ENCODE results near the gene C1D. TPM values are rescaled to one million over a fixed set of nuclear protein-coding genes. Genes with fewer than 3 reads are reported as not detected.

C1D gene
- total RNA-seq, 1 donor from 2014 or later = 20.9 TPM

DNA sequence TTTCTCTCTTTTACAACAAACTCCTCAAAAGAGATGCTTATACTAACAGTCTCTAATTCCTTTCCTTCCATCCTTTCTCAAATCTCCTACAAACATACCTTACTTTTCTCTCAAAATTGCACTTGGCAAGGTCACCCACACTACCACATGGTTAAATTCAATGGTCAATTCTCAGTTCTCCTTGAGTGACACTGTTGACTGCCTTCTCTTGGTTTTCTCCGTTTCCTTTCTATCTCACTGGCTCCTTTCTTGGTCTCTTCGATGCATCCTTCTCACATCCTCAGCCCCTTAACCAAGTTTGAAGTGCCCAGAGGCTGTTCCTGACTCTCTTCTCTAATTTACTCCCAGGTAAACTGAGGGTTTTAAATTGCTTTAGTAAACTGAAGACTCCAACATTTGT is 12.5 kb downstream of the C1D start:
- TF ChIP-seq, protein P1, sequence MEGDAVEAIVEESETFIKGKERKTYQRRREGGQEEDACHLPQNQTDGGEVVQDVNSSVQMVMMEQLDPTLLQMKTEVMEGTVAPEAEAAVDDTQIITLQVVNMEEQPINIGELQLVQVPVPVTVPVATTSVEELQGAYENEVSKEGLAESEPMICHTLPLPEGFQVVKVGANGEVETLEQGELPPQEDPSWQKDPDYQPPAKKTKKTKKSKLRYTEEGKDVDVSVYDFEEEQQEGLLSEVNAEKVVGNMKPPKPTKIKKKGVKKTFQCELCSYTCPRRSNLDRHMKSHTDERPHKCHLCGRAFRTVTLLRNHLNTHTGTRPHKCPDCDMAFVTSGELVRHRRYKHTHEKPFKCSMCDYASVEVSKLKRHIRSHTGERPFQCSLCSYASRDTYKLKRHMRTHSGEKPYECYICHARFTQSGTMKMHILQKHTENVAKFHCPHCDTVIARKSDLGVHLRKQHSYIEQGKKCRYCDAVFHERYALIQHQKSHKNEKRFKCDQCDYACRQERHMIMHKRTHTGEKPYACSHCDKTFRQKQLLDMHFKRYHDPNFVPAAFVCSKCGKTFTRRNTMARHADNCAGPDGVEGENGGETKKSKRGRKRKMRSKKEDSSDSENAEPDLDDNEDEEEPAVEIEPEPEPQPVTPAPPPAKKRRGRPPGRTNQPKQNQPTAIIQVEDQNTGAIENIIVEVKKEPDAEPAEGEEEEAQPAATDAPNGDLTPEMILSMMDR (IDR thresholded peaks at IDR 0.05; ENCODE audit: unreplicated experiment) = no peak
- Mint-ChIP-seq H3K27ac (ENCODE audit: unreplicated experiment) (no peak overlapping the region), H3K36me3 (ENCODE audit: low read depth, unreplicated experiment) (no peaks in the 10 kb centered on the region), H3K27me3 (ENCODE audit: unreplicated experiment) (no peaks in the 10 kb centered on the region), H3K4me1 (ENCODE audit: unreplicated experiment) (peaks cover 8% of the 10 kb centered on the region), H3K9me3 (ENCODE audit: unreplicated experiment) (no peaks in the 10 kb centered on the region), H3K4me3 (ENCODE audit: unreplicated experiment) (no peak overlapping the region)
- DNase-seq (ENCODE audit: low spot score) = no peak

DNA sequence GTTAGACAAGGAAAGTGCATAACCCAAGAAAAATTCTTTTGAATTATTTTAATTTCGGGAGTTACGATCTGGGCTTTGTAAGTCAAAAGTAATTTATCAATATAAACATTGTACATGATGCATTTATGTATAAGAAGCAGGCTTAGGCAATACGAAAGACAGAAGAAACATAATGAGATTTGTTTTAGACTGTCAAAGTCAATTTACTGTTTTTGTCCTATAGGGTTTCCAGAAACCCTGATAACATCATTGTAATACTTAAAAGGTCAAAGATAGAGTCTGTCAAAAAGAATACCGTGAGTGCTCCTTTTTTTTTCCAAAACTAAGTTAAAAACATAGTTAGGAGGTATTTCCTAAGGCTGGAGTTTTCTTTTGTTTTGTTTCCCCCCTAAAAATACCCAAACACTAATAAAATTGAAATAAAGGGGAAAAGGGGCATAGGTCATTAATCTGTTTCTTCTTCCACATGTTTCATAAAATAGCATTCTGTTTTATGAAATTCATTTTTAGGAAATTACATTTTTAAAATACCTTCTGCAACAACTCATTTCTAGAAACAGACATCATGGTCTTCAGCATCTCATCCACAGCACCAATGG is 16.1 kb downstream of the C1D start:
- TF ChIP-seq, protein P1 (IDR thresholded peaks at IDR 0.05; ENCODE audit: unreplicated experiment) = no peak
- no peak for DNase-seq (ENCODE audit: low spot score)
- H3K36me3 Mint-ChIP-seq (ENCODE audit: low read depth, unreplicated experiment) = peaks cover 4% of the 10 kb centered on the region
- H3K4me3 Mint-ChIP-seq (ENCODE audit: unreplicated experiment) = no peak overlapping the region
- peaks cover 11% of the 10 kb centered on the region for H3K4me1 Mint-ChIP-seq (ENCODE audit: unreplicated experiment)
- H3K27ac Mint-ChIP-seq (ENCODE audit: unreplicated experiment) = no peak overlapping the region
- no peaks in the 10 kb centered on the region for H3K9me3 Mint-ChIP-seq (ENCODE audit: unreplicated experiment)
- no peaks in the 10 kb centered on the region for H3K27me3 Mint-ChIP-seq (ENCODE audit: unreplicated experiment)

DNA sequence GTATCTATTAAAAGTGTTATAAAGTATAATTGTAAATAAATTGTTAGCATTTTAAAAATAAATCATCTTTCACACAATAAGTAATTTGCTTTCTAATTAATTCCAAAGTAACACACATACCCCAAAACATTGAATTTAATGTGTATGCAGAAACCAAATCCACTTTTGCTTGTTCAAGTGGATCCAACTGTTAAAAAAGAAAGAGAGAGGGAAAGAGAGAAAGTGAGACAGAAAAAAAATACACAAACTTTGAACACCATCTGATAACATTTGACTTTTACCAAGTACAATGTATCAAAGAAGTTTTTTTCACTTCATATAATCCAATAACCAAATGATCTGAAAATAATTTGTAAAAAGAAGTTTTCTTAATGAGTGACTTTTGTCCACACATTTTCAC is 16.6 kb downstream of the C1D start:
- H3K36me3 Mint-ChIP-seq (ENCODE audit: low read depth, unreplicated experiment) = peaks cover 4% of the 10 kb centered on the region
- H3K4me3 Mint-ChIP-seq (ENCODE audit: unreplicated experiment) = no peak overlapping the region
- TF ChIP-seq, protein P1 (IDR thresholded peaks at IDR 0.05; ENCODE audit: unreplicated experiment) = no peak
- no peak overlapping the region for H3K27ac Mint-ChIP-seq (ENCODE audit: unreplicated experiment)
- peaks cover 11% of the 10 kb centered on the region for H3K4me1 Mint-ChIP-seq (ENCODE audit: unreplicated experiment)
- no peaks in the 10 kb centered on the region for H3K9me3 Mint-ChIP-seq (ENCODE audit: unreplicated experiment)
- no peak for DNase-seq (ENCODE audit: low spot score)
- no peaks in the 10 kb centered on the region for H3K27me3 Mint-ChIP-seq (ENCODE audit: unreplicated experiment)

DNA sequence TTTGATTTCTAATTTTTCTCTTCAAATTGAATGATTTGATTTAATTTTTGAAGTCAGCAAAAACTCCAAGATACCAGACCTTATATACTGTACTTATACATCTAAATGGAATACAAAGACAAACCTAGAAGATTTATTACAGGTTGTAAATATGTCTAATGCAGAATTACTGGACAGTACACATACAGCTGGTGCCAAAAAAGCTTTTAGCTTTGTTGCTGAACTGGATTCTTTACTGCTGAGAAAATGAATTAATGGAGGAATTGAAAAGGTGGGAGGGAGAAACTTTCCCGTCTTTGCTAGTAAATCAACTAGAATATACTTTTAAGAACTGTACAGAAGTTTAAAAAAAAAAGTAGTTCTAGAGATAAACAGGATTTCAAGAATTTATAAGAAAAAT is 17.5 kb downstream of the C1D start:
- TF ChIP-seq, protein P1 (IDR thresholded peaks at IDR 0.05; ENCODE audit: unreplicated experiment) = no peak
- no peak overlapping the region for H3K27ac Mint-ChIP-seq (ENCODE audit: unreplicated experiment)
- DNase-seq (ENCODE audit: low spot score) = no peak
- H3K9me3 Mint-ChIP-seq (ENCODE audit: unreplicated experiment) = no peaks in the 10 kb centered on the region
- no peaks in the 10 kb centered on the region for H3K27me3 Mint-ChIP-seq (ENCODE audit: unreplicated experiment)
- peaks cover 9% of the 10 kb centered on the region for H3K4me1 Mint-ChIP-seq (ENCODE audit: unreplicated experiment)
- peaks cover 4% of the 10 kb centered on the region for H3K36me3 Mint-ChIP-seq (ENCODE audit: low read depth, unreplicated experiment)
- no peak overlapping the region for H3K4me3 Mint-ChIP-seq (ENCODE audit: unreplicated experiment)

DNA sequence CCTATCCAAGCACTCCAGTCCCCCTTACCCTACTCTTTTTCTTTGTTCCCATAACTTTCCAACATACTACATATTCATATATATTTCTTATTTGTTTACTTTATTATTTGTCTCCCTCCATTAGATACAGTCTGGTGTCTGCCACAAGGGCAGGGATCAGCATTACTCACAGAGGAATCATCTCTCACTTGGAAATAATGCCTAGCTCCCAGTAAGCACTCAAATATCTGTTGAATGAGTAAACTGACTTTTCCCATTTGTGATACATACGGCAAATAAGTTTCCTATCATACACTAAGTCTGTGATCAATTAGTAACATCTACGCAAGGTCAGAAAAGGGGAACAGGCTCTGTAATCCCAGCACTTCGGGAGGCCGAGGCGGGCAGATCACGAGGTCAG is 18.7 kb downstream of the C1D start:
- no peak for DNase-seq (ENCODE audit: low spot score)
- Mint-ChIP-seq H3K9me3 (ENCODE audit: unreplicated experiment) (no peaks in the 10 kb centered on the region), H3K4me1 (ENCODE audit: unreplicated experiment) (peaks cover 5% of the 10 kb centered on the region), H3K36me3 (ENCODE audit: low read depth, unreplicated experiment) (peaks cover 4% of the 10 kb centered on the region), H3K27ac (ENCODE audit: unreplicated experiment) (no peak overlapping the region), H3K4me3 (ENCODE audit: unreplicated experiment) (no peak overlapping the region), H3K27me3 (ENCODE audit: unreplicated experiment) (no peaks in the 10 kb centered on the region)
- TF ChIP-seq, protein P1 (IDR thresholded peaks at IDR 0.05; ENCODE audit: unreplicated experiment) = no peak

All from endothelial cell (in vitro differentiated cells).